HEK293 (cell line): ENCODE results near the gene PDGFC.

Experiments
- CTCF ChIA-PET: fragments of 350-600 bp; formaldehyde crosslinking; extraction: SDS; loops from one replicate; lab custom pipeline; 2021; ENCODE audit warnings: antibody characterized with exemption; lab: Yijun Ruan, JAX
- POLR2A ChIA-PET: fragments of 300-600 bp; formaldehyde crosslinking; extraction: SDS; loops from one replicate; lab custom pipeline; 2020; ENCODE audit warnings: antibody characterized with exemption, inconsistent platforms; lab: Yijun Ruan, JAX
- H3K27ac ChIP-seq: fragments of 200-500 bp; sonication (Bioruptor generic); 2 replicates; pipeline ENCODE4 v1.5.1; 2014; ENCODE audit warnings: low read depth, low read length, control low read depth, inconsistent platforms; ENCODE audit errors: extremely low read depth
- H3K36me3 ChIP-seq, 2 experiments: fragments of 200-500 bp in 1 of 2; sonication (Bioruptor generic) in 1 of 2; 1 replicate in 1 of 2; 2 replicates in 1 of 2; pipeline ENCODE4 v1.5.1; 2014 to 2017; ENCODE audit warnings: inconsistent platforms in 2 of 2, low read length in 2 of 2; ENCODE audit not compliant: control insufficient read depth in 2 of 2, insufficient read depth in 1 of 2
- H3K4me1 ChIP-seq: fragments of 200-500 bp; sonication (Bioruptor generic); 2 replicates; pipeline ENCODE4 v1.5.1; 2014; ENCODE audit warnings: mild to moderate bottlenecking, low read length, inconsistent platforms; ENCODE audit not compliant: control insufficient read depth, insufficient read depth
- H3K4me3 ChIP-seq: 2 replicates; pipeline ENCODE4 v1.5.1; 2011; ENCODE audit warnings: low read depth, mild to moderate bottlenecking, control low read depth, low read length, moderate library complexity
- H3K9me3 ChIP-seq: fragments of 200-500 bp; sonication (Bioruptor generic); 2 replicates; pipeline ENCODE4 v1.5.1; 2014; ENCODE audit warnings: low read depth, low read length, inconsistent platforms; ENCODE audit not compliant: control insufficient read depth, insufficient read depth
- HOXA7 ChIP-seq: sonication (generic); formaldehyde crosslinking; IDR thresholded peaks from 2 replicates; pipeline ENCODE4 v1.8.1; 2022; ENCODE audit warnings: missing genetic modification reagents, borderline replicate concordance
- SALL2 ChIP-seq: fragments of 450-650 bp; formaldehyde crosslinking; IDR thresholded peaks from 2 replicates; pipeline ENCODE4 v1.5.0; 2017; ENCODE audit warnings: missing biosample characterization, mild to moderate bottlenecking, missing genetic modification characterization, borderline replicate concordance
- ZNF121 ChIP-seq: fragments of 450-650 bp; formaldehyde crosslinking; IDR thresholded peaks from 2 replicates; pipeline ENCODE4 v1.5.1; 2016; ENCODE audit warnings: missing biosample characterization, missing genetic modification characterization
- ZNF133 ChIP-seq: fragments of 450-650 bp; formaldehyde crosslinking; IDR thresholded peaks from 2 replicates; pipeline ENCODE4 v1.5.1; 2016; ENCODE audit warnings: missing biosample characterization, missing genetic modification characterization
- ZNF701 ChIP-seq: fragments of 450-650 bp; formaldehyde crosslinking; IDR thresholded peaks from 2 replicates; pipeline ENCODE4 v1.5.1; 2016; ENCODE audit warnings: missing biosample characterization, missing genetic modification characterization
- ZNF792 ChIP-seq: fragments of 450-650 bp; formaldehyde crosslinking; IDR thresholded peaks from 2 replicates; pipeline ENCODE4 v1.5.1; 2016; ENCODE audit warnings: missing biosample characterization, missing genetic modification characterization
- ZSCAN16 ChIP-seq: fragments of 450-650 bp; formaldehyde crosslinking; IDR thresholded peaks from 2 replicates; pipeline ENCODE4 v1.5.1; 2016; ENCODE audit warnings: missing biosample characterization, missing genetic modification characterization
- TF ChIP-seq, protein P1 (sequence below): fragments of 450-650 bp; formaldehyde crosslinking; IDR thresholded peaks from 2 replicates; pipeline ENCODE4 v1.5.1; 2016; ENCODE audit warnings: missing biosample characterization, missing genetic modification characterization
- TF ChIP-seq, protein P2 (sequence below): fragments of 450-650 bp; formaldehyde crosslinking; IDR thresholded peaks from 2 replicates; pipeline ENCODE4 v1.5.1; 2017; ENCODE audit warnings: missing biosample characterization, missing genetic modification characterization

The PDGFC gene

DNA sequence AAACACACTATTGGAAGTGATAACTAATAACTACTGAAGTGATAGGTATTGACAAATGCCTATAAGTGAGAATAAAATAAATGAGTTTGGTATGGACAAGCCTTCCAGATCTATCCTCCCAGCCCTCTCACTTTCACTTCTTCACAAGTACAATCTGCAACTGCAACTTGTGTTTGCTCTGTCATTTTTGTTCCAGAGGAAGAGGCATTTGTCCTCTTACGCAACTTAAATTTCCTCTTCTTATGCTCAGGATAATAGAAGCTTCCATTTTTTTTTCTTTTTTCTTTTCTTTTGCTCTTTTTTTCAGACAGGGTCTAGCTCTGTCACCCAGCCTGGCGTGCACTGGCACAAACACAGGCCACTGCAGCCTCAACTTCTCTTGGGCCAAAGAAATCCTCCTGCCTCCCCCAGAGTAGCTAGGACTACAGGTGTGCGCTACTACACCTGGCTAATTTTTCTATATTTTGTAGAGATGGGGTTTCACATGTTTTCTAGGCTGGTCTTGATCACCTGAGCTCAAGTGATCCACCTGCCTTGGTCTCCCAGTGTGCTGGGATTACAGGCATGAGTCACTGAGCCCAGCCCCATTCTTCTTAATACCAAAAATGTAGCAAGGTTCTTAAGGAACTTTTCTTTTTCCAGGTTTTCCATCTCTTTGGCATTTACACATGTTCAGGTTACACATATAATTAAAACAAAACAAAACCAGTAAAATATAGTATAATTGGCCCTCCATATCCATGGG, 73.1 kb downstream of the PDGFC start:
- H3K27ac ChIP-seq, result no peak overlapping the region
- no peak overlapping the region for H3K4me3 ChIP-seq
- POLR2A ChIA-PET, result no interaction called here
- no peaks in the 10 kb centered on the region for H3K36me3 ChIP-seq
- CTCF ChIA-PET, result no interaction called here
- H3K4me1 ChIP-seq, result 0 out of 2 replicates have a peak, but pooled peaks cover 2% of the 10 kb centered on the region
- no peaks in the 10 kb centered on the region for H3K9me3 ChIP-seq
- TF ChIP-seq ZSCAN16, result no peak
- TF ChIP-seq ZNF133 (tag by site-specific recombination), result peak; percentile 38; the same call in 1 of the 2 replicates
- TF ChIP-seq, all 188 proteins: peak for 1

DNA sequence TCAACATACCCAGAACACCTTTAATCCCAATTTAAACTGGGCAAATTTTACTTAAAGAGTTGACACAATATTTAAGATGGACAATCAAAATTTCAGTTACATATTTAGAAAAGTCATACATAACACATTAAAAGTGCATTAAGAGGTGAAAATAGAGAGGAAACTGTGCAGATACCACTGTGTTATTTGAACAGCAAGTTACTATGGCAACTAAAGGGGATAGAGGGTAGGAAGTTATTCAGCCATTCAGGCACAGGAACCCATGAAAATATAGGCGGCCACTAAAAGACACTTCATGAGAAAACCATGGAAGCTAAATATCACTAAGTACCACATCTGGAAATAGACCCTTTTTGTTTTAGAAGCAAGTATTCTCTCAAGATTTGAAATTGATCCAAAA, 75.1 kb downstream of the PDGFC start:
- Histone ChIP-seq H3K4me1 (peaks cover 5% of the 10 kb centered on the region; the same call in 1 of the 2 replicates), H3K36me3 (no peaks in the 10 kb centered on the region), H3K4me3 (no peak overlapping the region), H3K9me3 (no peaks in the 10 kb centered on the region), H3K27ac (no peak overlapping the region)
- CTCF ChIA-PET, result interaction anchor here (0.6 kb wide), 1 partner anchor 73 kb away, joined by 3 read pairs; no protein-coding TSS in a partner anchor
- TF ChIP-seq, protein P1, sequence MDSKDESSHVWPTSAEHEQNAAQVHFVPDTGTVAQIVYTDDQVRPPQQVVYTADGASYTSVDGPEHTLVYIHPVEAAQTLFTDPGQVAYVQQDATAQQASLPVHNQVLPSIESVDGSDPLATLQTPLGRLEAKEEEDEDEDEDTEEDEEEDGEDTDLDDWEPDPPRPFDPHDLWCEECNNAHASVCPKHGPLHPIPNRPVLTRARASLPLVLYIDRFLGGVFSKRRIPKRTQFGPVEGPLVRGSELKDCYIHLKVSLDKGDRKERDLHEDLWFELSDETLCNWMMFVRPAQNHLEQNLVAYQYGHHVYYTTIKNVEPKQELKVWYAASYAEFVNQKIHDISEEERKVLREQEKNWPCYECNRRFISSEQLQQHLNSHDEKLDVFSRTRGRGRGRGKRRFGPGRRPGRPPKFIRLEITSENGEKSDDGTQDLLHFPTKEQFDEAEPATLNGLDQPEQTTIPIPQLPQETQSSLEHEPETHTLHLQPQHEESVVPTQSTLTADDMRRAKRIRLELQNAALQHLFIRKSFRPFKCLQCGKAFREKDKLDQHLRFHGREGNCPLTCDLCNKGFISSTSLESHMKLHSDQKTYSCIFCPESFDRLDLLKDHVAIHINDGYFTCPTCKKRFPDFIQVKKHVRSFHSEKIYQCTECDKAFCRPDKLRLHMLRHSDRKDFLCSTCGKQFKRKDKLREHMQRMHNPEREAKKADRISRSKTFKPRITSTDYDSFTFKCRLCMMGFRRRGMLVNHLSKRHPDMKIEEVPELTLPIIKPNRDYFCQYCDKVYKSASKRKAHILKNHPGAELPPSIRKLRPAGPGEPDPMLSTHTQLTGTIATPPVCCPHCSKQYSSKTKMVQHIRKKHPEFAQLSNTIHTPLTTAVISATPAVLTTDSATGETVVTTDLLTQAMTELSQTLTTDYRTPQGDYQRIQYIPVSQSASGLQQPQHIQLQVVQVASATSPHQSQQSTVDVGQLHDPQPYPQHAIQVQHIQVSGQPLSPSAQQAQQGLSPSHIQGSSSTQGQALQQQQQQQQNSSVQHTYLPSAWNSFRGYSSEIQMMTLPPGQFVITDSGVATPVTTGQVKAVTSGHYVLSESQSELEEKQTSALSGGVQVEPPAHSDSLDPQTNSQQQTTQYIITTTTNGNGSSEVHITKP, result no peak
- TF ChIP-seq ZNF121 (tag by site-specific recombination) (no peak), HOXA7 (CRISPR knock-in tag) (no peak)
- POLR2A ChIA-PET, result no interaction called here

DNA sequence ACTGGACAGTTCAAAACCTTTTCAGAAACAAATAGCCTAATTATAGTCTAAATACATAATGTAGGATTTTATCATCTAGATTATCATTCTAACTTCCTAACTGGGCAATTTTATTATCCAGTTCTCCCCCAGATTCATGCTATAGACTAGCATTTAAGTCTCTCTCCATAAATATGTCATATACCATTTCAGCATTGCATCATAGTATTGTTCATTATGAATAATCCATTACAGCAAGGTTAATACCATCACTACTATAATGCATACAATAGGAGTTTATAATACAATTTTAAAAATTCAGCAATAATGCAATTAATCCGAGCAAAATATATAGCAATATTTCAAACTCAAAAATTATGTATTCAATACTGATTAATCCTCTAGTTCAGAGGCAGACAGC, 77.4 kb downstream of the PDGFC start:
- CTCF ChIA-PET, result no interaction called here
- Histone ChIP-seq H3K27ac (no peak overlapping the region), H3K4me3 (no peak overlapping the region)
- TF ChIP-seq SALL2 (tag by site-specific recombination), result no peak
- no peak for TF ChIP-seq ZNF792 (tag by site-specific recombination)
- no peak for TF ChIP-seq ZNF701 (tag by site-specific recombination)
- TF ChIP-seq, all 188 proteins: peak for 0
- Histone ChIP-seq H3K36me3 (no peaks in the 10 kb centered on the region), H3K4me1 (peaks cover 5% of the 10 kb centered on the region; the same call in 1 of the 2 replicates), H3K9me3 (no peaks in the 10 kb centered on the region)
- POLR2A ChIA-PET, result no interaction called here

DNA sequence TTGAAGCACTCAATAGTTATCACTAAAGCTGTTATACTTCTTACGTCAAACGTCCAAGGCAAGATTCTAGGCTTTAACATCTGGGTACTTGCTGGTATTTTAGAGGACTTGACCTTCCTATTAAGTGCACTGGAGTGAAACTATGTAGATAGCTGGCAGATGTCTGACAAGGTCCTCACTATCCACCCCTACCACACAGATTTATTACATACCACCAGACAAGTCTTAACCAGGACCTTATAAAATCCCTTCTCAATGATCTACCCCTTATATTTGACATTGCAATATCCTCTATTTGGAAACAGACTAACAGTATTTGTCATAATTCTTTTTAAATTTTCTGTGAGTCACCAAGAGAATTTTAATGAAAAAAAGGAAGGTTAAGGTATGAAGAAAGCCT, 78.8 kb downstream of the PDGFC start:
- ChIA-PET CTCF (interaction anchor here (1.1 kb wide), 1 partner anchor 75 kb away, joined by 3 read pairs; no protein-coding TSS in a partner anchor), POLR2A (no interaction called here)
- Histone ChIP-seq H3K27ac (no peak overlapping the region), H3K4me3 (no peak overlapping the region), H3K4me1 (peaks cover 5% of the 10 kb centered on the region; the same call in 1 of the 2 replicates), H3K36me3 (no peaks in the 10 kb centered on the region), H3K9me3 (no peaks in the 10 kb centered on the region)
- TF ChIP-seq, protein P2, sequence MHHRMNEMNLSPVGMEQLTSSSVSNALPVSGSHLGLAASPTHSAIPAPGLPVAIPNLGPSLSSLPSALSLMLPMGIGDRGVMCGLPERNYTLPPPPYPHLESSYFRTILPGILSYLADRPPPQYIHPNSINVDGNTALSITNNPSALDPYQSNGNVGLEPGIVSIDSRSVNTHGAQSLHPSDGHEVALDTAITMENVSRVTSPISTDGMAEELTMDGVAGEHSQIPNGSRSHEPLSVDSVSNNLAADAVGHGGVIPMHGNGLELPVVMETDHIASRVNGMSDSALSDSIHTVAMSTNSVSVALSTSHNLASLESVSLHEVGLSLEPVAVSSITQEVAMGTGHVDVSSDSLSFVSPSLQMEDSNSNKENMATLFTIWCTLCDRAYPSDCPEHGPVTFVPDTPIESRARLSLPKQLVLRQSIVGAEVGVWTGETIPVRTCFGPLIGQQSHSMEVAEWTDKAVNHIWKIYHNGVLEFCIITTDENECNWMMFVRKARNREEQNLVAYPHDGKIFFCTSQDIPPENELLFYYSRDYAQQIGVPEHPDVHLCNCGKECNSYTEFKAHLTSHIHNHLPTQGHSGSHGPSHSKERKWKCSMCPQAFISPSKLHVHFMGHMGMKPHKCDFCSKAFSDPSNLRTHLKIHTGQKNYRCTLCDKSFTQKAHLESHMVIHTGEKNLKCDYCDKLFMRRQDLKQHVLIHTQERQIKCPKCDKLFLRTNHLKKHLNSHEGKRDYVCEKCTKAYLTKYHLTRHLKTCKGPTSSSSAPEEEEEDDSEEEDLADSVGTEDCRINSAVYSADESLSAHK (tag by site-specific recombination), result no peak
